C4-2B (cell line): ENCODE measurements around the gene FGF12.

Source experiments
- H3K27ac ChIP-seq: fragments of 450-650 bp; 2 replicates; pipeline ENCODE4 v1.5.1; 2017
- ZFX ChIP-seq: fragments of 450-650 bp; IDR thresholded peaks from 2 replicates; pipeline ENCODE4 v1.6.1; 2017
- TF ChIP-seq, protein P1 (sequence below): fragments of 450-650 bp; conservative IDR thresholded peaks from 2 replicates; pipeline ENCODE4 v1.5.1; 2017; ENCODE audit warnings: mild to moderate bottlenecking

FGF12 gene

DNA sequence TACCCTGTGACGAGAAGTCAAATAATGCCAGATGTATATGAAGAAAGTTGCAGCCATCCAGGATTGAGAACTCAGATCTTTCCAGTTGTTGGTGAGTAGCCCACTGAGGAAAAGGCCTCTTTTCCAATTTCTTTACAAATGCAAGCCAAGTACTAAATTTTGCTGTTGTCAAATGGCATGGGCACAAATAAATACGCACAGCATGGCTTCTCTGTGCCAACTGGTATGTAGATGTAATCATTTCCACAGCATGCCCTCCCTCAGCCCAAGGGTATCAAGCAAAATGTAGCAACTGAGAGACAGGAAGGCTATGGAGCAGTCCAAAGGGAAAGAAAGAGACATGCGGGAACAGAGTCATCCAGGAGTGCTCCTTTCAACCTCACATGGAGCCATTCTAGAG lies 105.4 kb downstream of the FGF12 start:
- no peak overlapping the region for H3K27ac ChIP-seq
- TF ChIP-seq, protein P1, sequence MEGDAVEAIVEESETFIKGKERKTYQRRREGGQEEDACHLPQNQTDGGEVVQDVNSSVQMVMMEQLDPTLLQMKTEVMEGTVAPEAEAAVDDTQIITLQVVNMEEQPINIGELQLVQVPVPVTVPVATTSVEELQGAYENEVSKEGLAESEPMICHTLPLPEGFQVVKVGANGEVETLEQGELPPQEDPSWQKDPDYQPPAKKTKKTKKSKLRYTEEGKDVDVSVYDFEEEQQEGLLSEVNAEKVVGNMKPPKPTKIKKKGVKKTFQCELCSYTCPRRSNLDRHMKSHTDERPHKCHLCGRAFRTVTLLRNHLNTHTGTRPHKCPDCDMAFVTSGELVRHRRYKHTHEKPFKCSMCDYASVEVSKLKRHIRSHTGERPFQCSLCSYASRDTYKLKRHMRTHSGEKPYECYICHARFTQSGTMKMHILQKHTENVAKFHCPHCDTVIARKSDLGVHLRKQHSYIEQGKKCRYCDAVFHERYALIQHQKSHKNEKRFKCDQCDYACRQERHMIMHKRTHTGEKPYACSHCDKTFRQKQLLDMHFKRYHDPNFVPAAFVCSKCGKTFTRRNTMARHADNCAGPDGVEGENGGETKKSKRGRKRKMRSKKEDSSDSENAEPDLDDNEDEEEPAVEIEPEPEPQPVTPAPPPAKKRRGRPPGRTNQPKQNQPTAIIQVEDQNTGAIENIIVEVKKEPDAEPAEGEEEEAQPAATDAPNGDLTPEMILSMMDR, result no peak
- no peak for TF ChIP-seq ZFX

DNA sequence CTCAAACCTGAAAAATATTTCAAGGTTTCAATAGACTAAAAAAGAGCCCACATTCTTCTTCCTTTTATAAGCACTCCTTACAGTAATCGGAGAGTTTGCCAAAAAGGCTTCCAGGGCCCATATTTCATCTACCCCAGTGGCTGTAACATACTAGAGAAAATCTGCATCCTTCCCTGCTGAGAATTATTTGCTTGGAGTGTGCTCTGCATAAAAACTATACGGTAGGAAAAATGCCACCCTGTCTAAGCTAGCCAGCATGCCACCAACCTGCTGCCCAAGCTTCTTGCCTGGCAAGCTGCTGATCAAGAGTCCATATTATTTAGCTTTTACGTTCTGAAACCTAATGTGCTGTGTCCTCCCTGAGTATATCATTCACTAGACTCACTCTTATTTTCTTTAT lies 107.1 kb downstream of the FGF12 start:
- H3K27ac ChIP-seq, result no peak overlapping the region
- no peak for TF ChIP-seq ZFX
- TF ChIP-seq, protein P1, result no peak

DNA sequence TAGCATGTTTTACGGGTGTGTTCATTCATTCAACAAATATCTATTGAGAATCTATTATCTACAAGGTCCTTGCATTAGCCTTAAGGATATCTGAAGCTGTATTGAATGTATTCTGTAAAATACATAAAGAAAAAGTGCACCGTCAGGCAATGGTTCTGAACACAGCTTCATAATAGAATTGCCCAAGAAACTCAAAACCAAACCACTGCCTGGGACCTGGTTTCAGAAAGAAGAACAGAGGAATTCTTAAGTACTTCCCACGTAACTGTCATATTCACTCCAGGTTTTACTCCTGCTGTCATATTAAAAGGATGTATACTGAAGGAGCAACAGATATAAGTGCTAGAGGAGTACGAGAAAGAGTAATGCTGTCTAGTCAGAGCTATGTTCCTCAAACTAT lies 115.9 kb downstream of the FGF12 start:
- no peak for TF ChIP-seq ZFX
- TF ChIP-seq, protein P1, result no peak
- no peak overlapping the region for H3K27ac ChIP-seq

DNA sequence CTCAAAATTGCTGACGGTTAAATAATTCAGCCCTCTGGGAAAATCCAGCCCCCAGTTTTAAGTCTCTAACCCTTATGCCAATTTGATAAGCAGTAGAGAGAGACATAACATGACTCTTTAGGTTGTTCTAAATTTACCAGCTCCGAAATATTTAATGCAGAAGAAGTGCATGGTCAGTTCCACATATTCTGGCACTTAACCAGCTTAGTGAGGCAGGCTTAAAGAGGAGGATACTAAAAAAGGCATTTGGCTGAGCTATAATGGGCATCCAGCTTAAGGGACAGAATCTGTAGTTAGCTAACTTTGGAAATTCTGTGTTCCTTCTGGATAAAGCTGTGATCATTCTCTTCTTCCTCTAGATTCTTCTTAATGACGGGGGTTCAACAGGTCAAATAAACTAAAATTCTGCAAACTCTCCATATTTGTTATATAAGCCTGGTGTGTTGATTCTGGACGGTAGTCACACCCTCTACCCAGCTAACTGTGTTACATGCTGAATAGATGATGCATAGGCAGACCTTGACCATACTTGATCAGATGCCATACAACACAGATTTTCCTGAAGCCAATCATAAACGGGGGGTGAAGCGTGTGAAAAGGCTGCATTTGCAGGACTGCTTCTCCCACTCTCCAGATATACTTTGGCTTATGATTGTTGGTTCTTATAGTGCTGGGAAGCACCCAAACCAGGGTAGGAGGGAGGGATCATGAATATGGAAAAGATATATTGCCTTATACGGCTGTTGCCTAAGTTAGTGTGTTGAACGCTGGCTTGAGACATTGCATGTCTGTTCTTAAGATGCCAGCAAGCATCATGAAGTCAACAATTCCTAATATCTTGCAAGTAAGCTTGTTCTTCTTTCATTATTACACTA lies 118.4 kb downstream of the FGF12 start:
- TF ChIP-seq ZFX, result no peak
- TF ChIP-seq, protein P1, result no peak
- no peak overlapping the region for H3K27ac ChIP-seq

DNA sequence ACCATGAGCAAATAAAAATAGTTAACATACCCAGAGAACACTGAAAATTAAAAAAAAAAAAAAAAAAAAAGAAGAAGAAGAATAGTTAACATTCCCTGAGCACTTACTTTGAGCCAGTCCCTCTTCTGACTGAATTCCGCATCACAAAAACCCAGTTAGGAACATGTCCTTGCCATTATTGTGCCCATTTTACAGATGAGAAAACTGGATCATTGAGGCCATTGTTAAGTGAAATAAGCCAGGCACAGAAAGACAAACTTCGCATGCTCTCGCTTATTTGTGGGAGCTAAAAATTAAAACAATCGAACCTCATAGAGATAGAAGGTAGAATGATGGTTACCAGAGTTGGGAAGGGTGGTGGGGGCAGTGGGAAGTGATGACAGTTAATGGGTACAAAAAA lies 119.5 kb downstream of the FGF12 start:
- no peak for TF ChIP-seq ZFX
- TF ChIP-seq, protein P1, result no peak

DNA sequence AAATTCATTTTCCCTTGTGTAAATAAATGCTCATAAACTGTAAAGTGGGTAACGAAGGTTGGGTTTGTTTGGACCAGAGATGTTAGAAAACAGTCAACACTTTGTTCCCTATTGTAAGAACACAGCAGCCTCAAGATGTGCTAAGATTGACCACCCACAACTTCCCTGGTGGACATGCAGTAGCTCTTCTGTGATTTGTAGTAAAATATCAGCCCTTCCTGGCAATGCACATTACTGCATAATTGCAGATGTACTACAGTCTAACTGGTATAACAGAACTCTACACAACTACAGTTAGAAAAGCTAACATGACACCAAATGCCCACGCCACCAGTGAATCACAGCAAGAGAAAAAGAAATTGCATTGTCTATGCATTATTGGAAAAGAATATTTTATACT lies 129.4 kb downstream of the FGF12 start:
- TF ChIP-seq ZFX, result no peak
- TF ChIP-seq, protein P1, result no peak

More for the DNA sequence above, 119.5 kb downstream of the FGF12 start:
- H3K27ac ChIP-seq, result no peak overlapping the region

DNA sequence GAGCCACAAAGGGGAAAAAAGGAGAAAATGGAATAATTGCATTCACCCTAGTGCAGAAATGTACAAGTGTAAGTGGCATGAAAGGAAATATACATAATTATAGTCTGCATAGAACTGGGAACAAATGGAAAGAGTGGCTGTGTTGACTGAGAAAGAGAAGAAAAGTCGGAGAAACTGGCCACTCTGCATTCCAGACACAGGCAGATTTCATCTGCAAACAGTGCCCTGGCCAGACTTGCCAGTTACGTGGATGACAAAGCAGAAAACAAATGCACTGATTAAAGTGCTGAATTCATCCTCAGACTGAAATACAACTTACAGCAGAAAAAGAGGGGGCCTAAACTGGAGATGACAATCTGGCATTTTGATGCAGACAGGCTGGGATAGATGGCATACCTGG lies 129.8 kb downstream of the FGF12 start:
- H3K27ac ChIP-seq, result peak overlapping the region; percentile 78; the same call in 1 of the 2 replicates
- TF ChIP-seq, protein P1, result no peak
- TF ChIP-seq ZFX, result no peak

More for the DNA sequence above, 129.4 kb downstream of the FGF12 start:
- H3K27ac ChIP-seq, result peak overlapping the region; percentile 78; the same call in 1 of the 2 replicates
